Fibroblast of skin of left biceps (primary cell): Measurements from ENCODE around the gene MATR3.
A peak's percentile ranks its signal among the peaks of the same experiment; 100 is the strongest.
"Not testable (repeated sequence)": the region's sequence is repeated elsewhere in the genome, so short reads cannot be mapped to it uniquely, and the experiment has no call there.

Experiments
- DNase-seq, 2 experiments: peaks; one replicate each; pipeline ENCODE4 v3.0.0-alpha.2; 2013; ENCODE audit warnings: low read depth in 2 of 2

MATR3 gene

GRCh38 chr5:139344177-139344576 is 50.6 kb downstream of the MATR3 start:
- DNase-seq, result no peak

DNA sequence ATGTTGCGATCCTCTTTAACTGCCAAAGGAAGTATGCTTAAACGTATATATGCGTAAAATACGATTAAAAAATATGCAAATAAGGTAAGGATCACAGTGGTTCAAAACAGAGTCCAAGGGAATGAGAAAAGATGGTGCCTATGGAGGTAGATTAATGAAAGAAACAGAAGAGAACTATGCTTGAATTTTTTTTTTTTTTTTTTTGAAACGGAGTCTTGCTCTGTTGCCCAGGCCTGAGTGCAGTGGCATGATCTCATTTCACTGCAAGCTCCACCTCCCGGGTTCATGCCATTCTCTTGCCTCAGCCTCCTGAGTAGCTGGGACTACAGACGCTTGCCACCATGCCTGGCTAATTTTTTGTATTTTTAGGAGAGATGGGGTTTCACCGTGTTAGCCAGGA is 51.9 kb downstream of the MATR3 start:
- DNase-seq, result not testable (repeated sequence)

GRCh38 chr5:139347863-139348262 is 54.3 kb downstream of the MATR3 start:
- DNase-seq, result not testable (repeated sequence)

DNA sequence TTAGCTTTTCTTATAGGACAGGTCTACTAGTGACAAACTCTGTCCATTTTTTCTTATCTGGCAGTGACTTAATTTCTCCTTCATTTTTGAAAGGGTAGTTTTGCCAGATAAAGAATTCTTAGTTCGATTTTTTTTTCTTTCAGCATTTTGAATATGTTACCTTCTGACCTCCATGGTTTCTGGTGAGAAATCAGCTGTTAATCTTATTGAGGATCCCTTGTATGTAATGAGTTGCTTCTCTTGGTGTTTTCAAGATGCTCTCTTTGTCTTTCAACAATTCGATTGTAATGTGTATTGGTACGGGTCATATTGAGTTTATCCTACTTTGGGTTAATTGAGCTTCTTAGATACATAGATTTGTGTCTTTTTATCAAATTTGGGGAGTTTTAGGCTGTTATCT is 60.6 kb downstream of the MATR3 start:
- DNase-seq, result no peak

- DNase-seq, result not testable (repeated sequence)
These were observed 62.4 kb downstream of the MATR3 start for GRCh38 chr5:139355900-139356299.

DNA sequence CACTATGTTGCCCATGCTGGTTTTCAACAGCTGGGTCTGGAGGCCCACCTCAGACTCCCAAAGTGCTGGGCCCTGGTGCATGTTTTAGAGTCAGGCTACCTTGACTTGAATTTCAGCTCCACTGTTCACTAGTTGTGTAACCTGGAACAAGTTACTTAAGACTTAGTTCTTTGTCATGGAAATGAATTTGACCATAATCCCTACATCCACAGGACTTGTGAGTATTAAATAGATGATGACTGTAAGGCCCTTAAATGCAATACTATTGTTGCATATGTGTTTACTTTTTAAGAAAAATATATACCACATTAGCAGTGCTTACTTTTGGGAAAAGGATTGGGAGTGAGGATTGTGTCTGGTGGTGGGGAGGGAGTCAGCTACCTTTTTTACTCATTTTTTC is 64.5 kb downstream of the MATR3 start:
- DNase-seq, result no peak

DNA sequence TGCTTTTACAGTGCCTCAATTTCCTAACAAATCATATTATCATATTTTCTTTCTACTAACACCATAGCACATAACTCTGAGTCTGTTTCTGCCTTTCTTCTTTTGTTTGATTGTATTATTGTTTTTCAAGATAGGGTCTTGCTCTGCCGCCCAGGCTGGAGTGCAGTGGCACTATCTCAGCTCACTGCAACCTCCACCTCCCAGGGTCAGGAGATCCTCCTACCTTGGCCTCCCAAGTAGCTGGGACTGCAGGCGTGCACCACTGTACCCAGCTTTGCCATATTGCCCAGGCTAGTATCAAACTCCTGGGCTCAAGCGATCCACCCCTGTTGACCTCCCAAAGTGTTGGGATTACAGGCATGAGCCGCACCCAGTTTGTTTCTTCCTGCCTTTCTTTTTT is 66.8 kb downstream of the MATR3 start:
- no peak for DNase-seq

DNA sequence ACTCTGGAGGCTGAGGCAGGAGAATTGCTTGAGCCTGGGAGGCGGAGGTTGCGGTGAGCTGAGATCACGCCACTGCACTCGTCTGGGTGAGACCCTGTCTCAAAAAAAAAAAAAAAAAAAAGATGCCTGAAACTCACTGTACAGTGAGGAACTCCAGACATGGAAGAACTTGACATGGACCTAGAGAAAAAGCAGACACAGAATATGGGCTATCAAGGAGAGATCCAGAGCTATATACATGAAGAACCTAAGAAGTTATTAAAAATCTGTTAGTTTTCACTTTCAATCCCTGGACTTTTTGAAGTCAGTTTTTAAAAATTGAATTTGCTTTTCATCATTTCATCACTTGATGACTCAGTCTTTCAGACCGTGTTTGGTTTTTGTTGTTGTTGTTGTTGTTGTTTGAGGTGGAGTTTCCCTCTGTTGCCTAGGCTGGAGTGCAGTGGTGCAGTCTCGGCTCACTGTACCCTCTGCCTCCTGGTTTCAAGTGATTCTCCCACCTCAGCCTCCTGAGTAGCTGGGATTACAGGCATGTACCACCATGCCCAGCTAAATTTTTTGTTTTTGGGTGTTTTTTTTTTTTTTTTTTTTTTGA is 68.4 kb downstream of the MATR3 start:
- DNase-seq, result no peak

DNA sequence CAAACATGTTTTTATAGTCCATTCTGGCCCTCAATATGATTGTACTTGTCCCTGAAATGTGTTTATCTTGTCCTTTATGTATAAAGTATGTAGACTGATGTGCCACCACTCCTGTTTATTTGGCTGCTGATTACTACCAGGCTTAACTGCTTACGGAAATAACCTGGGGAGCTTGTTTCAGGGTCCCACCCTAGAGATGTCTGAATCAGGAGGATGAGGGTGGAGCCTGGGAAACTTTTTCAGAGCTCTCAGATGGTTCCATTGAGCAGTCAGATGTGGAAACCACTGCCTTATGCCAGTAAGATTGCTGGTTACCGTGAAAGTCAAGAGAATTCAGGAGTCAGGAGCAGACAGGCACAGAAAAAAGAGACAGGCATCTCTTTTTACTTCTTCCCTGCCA is 70.4 kb downstream of the MATR3 start:
- DNase-seq, result no peak

DNA sequence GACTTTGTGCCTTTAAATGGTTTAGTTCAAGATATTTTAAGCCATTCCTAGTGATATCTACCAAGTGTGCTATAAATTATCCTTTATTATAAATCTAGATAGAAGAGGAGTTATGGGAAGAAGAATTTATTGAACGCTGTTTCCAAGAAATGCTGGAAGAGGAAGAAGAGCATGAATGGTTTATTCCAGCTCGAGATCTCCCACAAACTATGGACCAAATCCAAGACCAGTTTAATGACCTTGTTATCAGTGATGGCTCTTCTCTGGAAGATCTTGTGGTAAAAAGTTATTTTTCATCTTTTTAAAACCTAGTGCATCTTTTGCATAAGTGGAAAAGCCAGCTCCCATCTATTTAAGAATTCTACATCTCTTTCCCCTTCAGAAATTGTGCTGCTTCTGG is 70.9 kb downstream of the MATR3 start:
- DNase-seq, result no peak

DNA sequence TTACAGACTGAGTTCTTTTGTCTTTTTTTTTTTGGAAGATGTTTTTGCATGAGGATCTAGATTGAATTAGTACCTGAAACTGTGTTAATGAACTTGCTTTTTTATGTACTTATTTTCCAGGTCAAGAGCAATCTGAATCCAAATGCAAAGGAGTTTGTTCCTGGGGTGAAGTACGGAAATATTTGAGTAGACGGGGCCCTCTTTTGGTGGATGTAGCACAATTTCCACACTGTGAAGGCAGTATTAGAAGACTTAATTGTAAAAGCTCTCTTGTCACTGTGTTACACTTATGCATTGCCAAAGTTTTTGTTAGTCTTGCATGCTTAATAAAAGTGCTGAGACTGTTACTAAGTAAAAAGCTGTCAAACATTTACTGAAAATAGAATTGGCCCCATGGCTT is 75.1 kb downstream of the MATR3 start:
- no peak for DNase-seq

GRCh38 chr5:139369181-139369580 is 75.6 kb downstream of the MATR3 start:
- peak; percentile 23 to 25 for DNase-seq

- DNase-seq, result no peak
These were observed 78.2 kb downstream of the MATR3 start for GRCh38 chr5:139371482-139372435.

DNA sequence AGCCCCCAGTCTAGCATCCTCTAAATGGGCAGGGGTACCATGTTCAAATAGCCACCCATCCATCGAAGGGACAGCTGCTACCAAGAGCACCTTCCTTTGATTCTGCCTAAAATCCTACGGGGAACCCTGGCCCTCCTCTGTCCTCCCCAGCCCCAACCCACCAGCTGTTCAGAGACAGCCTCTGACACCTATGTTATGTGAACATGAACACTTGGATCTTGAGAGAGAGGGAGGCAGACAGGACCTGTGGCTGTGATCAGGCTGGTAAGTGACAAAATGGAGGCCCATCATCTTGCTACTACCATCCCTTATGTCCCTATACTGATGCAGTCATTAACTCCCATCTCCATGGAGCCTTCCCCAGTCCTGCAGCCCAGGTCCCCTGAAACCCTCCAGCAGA is 81.4 kb downstream of the MATR3 start:
- no peak for DNase-seq

GRCh38 chr5:139376364-139376763 is 82.8 kb downstream of the MATR3 start:
- DNase-seq, result no peak

DNA sequence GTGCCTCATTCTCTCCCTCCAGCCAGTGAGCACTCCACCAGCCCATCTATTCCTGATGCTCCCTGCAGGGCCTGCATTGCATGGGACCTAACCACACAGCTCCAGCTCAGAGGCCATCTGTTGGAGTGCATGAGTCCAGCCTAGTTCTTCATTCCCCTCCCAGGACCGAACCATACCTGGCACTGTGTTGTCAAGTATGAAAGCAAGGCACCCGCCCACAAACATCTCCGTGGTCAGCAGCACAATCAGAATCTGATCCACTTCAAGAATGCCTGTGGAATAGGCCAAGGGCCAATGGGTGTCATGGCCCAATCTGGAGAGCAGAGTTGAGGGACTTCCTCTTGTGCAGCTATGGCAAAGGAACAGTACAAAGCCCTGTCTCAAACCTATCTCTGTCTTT is 83.7 kb downstream of the MATR3 start:
- DNase-seq, result no peak

DNA sequence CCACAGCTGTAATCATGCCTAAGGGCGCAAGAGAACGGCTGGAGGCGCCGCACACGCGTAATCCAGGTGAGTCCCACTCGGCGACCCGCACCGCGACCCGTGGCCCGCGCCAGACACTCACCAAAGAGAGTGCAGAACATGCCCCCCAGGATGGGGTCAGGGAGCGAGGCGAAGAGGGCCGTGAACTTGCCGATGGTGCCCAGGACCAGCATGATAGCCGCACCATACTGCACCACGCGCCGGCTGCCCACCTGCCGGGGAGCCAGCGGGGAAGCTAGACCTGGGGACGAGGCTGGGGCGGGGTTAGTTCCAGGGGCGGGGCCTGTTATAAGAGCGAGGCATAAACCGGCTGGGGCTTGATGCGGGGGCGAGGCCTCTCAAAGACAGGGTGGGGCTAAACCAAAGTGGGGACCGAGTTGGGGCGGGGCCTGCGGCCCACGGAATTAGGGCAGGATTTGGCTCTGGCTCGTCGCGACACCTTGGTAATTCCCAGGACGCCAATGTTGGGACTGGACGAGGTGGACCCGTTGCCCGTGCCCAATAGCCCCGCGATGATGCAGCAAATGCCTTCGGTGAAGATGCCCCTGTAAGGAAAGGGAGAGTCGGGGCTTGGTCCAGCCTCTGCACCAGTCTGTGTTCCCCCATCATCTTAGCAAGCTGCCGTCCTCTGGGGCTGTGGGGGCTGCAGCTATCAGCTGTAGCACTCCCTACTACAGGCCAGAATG is 84.7 kb downstream of the MATR3 start:
- no peak for DNase-seq

GRCh38 chr5:139378941-139379361 is 85.4 kb downstream of the MATR3 start:
- no peak for DNase-seq

DNA sequence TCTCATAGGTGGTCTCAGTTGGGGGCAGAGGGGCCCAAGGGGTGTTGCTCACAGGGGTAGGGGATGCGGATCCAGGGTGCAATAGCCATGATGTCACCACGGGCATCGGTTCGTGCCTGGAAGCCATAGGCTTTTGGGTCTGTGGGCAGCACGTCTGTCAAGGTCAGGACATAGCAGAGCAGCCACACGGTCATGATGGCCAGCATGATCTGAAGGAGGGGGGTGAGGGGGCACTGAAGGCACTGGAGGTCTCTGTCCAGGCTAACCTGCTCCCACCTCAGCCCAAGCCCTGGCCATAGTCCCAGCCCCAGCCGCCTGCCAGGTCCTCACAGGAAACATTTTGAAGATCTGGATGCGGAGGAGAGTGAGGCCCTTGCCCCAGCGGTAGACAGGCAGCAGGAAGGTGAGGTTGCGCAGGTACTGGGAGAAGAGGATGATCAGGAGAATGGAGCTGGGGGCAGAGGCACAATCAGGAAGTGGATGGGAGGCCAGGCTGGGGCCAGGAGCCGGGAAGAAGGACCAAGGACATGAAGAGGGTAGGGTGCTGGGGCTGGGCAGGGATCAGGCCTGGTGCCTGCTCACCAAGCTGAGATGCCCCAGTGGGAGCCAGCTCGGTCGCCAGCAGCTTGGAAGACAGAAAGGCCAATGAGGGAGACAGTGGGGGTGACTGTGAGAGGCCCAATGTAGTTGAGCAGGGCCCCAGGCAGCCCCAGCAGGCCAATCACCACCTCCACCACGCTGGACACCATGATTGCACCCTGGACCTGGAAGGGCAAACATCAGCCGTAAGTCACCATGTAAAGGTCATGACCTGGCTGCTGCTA is 86.3 kb downstream of the MATR3 start:
- DNase-seq, result no peak
